ENCODE data around the gene SHC4.

DNA sequence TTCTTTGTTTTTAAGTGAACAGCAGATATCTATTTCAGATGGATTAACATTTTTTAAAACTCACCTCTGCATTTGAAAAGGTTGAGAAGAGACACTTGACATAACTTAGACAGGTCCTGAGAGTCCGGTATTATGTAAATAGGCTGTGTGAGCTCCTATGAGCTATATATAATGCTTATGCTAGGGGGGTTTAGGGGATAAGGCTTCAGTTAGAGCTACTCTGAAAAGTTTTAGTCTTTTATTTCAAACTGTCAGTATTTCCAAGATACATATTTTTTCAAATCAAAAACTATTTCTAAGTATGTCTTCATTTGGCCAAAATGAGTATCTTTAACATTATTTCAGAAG lies 16.9 kb downstream of the SHC4 start:
- TF ChIP-seq POLR2A (IDR thresholded peaks at IDR 0.05; ENCODE audit: low read length) (no peak), GATA1 (IDR thresholded peaks at IDR 0.05; ENCODE audit: low read depth, low read length) (no peak)

Measured in erythroblast (primary cell).